ENCODE data around the gene TRPV3. TPM values are rescaled to one million over a fixed set of nuclear protein-coding genes. Genes with fewer than 3 reads are reported as not detected.
A peak's percentile ranks its signal among the peaks of the same experiment; 100 is the strongest.

TRPV3 gene
- total and polyA plus RNA-seq, 2 of the 8 experiments (the other 6 are each of a cell fraction or from before 2014, with no cell fraction given), result 0.56 to 1.0 TPM

DNA sequence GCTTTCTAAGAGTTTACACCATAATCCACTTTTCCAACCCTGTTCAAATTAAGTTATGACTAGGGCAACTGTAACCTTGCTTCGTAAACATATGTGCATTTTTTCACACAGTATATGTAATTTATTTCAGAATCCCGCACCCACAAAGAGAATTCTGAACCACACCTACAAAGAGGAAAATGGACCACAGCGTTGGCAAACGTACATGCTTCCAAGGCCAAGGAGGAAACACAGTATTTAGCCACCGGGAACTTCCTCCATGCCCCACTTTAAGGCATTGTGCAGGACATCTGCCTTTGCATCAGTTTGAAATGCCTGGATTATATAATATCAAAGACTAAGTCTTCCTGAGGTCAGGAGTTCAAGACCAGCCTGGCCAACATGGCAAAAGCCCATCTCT, 88.1 kb downstream of the TRPV3 start:
- Histone ChIP-seq H2BK5ac (ENCODE audit: low read depth, low read length) (no peak overlapping the region), H3K56ac (replicated peaks; ENCODE audit: insufficient read length, low read depth, low read length) (no peak overlapping the region), H4K5ac (ENCODE audit: insufficient read length, low read depth, low read length) (no peak overlapping the region), H3K36me3 (ENCODE audit: control insufficient read depth in 2 of 4, insufficient read depth in 4 of 4, low read length in 3 of 4) (no peaks in the 10 kb centered on the region), H2BK120ac (replicated peaks; ENCODE audit: low read depth, low read length) (no peak overlapping the region), H3K14ac (ENCODE audit: insufficient read length) (no peak overlapping the region), H4K8ac (ENCODE audit: extremely low read depth, insufficient read depth, low read length) (no peak overlapping the region), H4K20me1 (replicated peaks in 1 of 2; ENCODE audit: control insufficient read depth in 1 of 2, insufficient read depth in 2 of 2, low read length in 2 of 2) (no peaks in the 10 kb centered on the region), H3K9me3 (ENCODE audit: insufficient read depth in 2 of 2, low read depth in 1 of 2, low read length in 1 of 2) (no peaks in the 10 kb centered on the region), H3K23me2 (ENCODE audit: low read depth, low read length) (no peaks in the 10 kb centered on the region), H3K27ac (ENCODE audit: low read depth, low read length) (no peak overlapping the region), H3K23ac (ENCODE audit: insufficient read length) (no peak overlapping the region), H3K4me3 (ENCODE audit: extremely low read depth in 1 of 4, insufficient read depth in 2 of 4, low read depth in 3 of 4, low read length in 4 of 4) (no peak overlapping the region), H2AK5ac (ENCODE audit: low read depth, low read length) (no peak overlapping the region), H3K79me1 (ENCODE audit: low read depth, low read length) (no peaks in the 10 kb centered on the region), H2AFZ (ENCODE audit: low read length) (no peak overlapping the region), H2BK15ac (ENCODE audit: low read length) (no peak overlapping the region), H3K79me2 (ENCODE audit: control insufficient read depth in 1 of 2, insufficient read depth in 2 of 2, low read length in 2 of 2) (no peaks in the 10 kb centered on the region), H2BK12ac (ENCODE audit: low read depth, low read length) (no peak overlapping the region; the same call in 1 of the 2 replicates), H2BK20ac (ENCODE audit: low read length) (no peak overlapping the region), H3K4ac (replicated peaks; ENCODE audit: insufficient read length, low read depth, low read length) (peak overlapping the region; percentile 85), H3K9ac (replicated peaks in 1 of 4; ENCODE audit: extremely low read depth in 1 of 4, low read depth in 3 of 4, low read length in 3 of 4) (no peak overlapping the region), H3K27me3 (replicated peaks in 1 of 4; ENCODE audit: control insufficient read depth in 3 of 4, extremely low read depth in 1 of 4, insufficient read depth in 3 of 4, low read length in 3 of 4) (no peaks in the 10 kb centered on the region), H4K91ac (replicated peaks; ENCODE audit: insufficient read length, low read length) (no peak overlapping the region), H3K4me2 (ENCODE audit: insufficient read depth in 1 of 2, low read depth in 2 of 2, low read length in 2 of 2) (no peak overlapping the region), H3K4me1 (replicated peaks in 1 of 4; ENCODE audit: control insufficient read depth in 3 of 4, insufficient read depth in 4 of 4, low read length in 3 of 4) (no peaks in the 10 kb centered on the region), H3K18ac (ENCODE audit: extremely low read depth, low read length) (no peak overlapping the region)
- FAIRE-seq, result no peak
- TF ChIP-seq TBP (IDR thresholded peaks at IDR 0.05; ENCODE audit: low read depth, low read length), result no peak
- no peak for TF ChIP-seq POLR2AphosphoS5 (IDR thresholded peaks at IDR 0.05; ENCODE audit: low read depth, low read length)
- no peak for TF ChIP-seq TCF12 (IDR thresholded peaks at IDR 0.05; ENCODE audit: low read depth, low read length)
- no peak for TF ChIP-seq JUND (IDR thresholded peaks at IDR 0.05; ENCODE audit: low read length)
- TF ChIP-seq KDM4A (IDR thresholded peaks at IDR 0.05; ENCODE audit: low read depth, low read length, severe bottlenecking), result no peak
- no peak for TF ChIP-seq SIN3A (conservative IDR thresholded peaks at IDR 0.05 in 1 of 2, IDR thresholded peaks at IDR 0.05 in 1 of 2; ENCODE audit: low read depth in 1 of 2, low read length in 2 of 2)
- no peak for TF ChIP-seq SP4 (IDR thresholded peaks at IDR 0.05; ENCODE audit: low read length)
- TF ChIP-seq KDM5A (IDR thresholded peaks at IDR 0.05; ENCODE audit: low read length), result no peak
- TF ChIP-seq TAF7 (optimal IDR thresholded peaks at IDR 0.05; ENCODE audit: borderline replicate concordance, low read depth, low read length), result no peak
- no peak for TF ChIP-seq EGR1 (IDR thresholded peaks at IDR 0.05; ENCODE audit: borderline replicate concordance, low read depth, low read length)
- no peak for TF ChIP-seq KDM1A (IDR thresholded peaks at IDR 0.05; ENCODE audit: borderline replicate concordance, low read length)
- no peak for TF ChIP-seq CBX5 (IDR thresholded peaks at IDR 0.05; ENCODE audit: low read depth, low read length)
- no peak for TF ChIP-seq BCL11A (IDR thresholded peaks at IDR 0.05; ENCODE audit: low read depth in 2 of 2, low read length in 2 of 2)
- WGBS, 2 experiments (ENCODE audit: extremely low coverage in 1 of 2, insufficient coverage in 1 of 2, insufficient read length in 1 of 2, insufficient replicate concordance in 2 of 2, low coverage in 1 of 2, low lambda C conversion rate in 2 of 2, missing lambda C conversion rate in 1 of 2), result 78% methylated on average over 5 of the region's 5 CpGs; no CpG with 5 or more reads in 1 of the 2 experiments
- POLR2A ChIA-PET (ENCODE audit: partially characterized antibody), result no interaction called here
- no peak for DNase-seq (ENCODE audit: low read depth in 1 of 2, low spot score in 2 of 2)
- CTCF ChIA-PET (ENCODE audit: partially characterized antibody), result no interaction called here

All from H1 (cell line).